Right lobe of liver (tissue), 4 donors: ENCODE data around the gene TFEB.

Experiments
- CTCF ChIP-seq, 4 donors: fragments of 200-600 bp in 3 of 4; fragments of 450-650 bp in 1 of 4; IDR thresholded peaks; one replicate each; pipeline versions ENCODE4 v1.5.1 to v1.8.0; 2016 to 2022; ENCODE audit warnings: antibody characterized with exemption in 4 of 4, mild to moderate bottlenecking in 2 of 4
- POLR2A ChIP-seq: fragments of 450-650 bp; IDR thresholded peaks from one replicate; pipeline ENCODE4 v1.6.1; 2017; ENCODE audit warnings: antibody characterized with exemption, mild to moderate bottlenecking
- donor health status: DM: no; HTN: no; CAD: no.
- donor health status: DM: no; HTN: no; CAD: no.
- donor health status: DM: no; HTN: yes; CAD: no.

DNA sequence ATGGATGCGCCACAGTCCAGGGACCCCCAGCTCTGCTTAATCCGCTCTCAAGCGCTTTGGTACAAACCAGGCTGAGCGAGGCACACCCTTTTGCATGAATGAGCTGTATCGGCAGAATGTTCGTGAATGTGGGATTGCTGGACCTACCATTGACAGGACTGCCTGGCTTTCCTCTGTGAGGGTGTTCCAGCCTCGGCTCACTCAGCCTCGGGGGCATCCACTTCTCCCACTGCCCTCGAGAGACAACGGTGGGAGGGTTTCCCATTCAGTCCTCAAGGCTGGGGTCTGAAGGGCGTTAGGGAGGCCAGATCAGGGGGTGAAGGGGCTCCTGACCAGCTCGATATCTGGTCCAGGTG, 79.8 kb downstream of the TFEB start:
- TF ChIP-seq CTCF (IDR thresholded peaks at IDR 0.05) (no peak), POLR2A (no peak)
